HG02885 (cell line): ENCODE data around the gene DOCK8.
"Not testable (repeated sequence)": the region's sequence is repeated elsewhere in the genome, so short reads cannot be mapped to it uniquely, and the experiment has no call there.

ENCODE experiments used
- ATAC-seq: cut with Tn5 transposase; IDR thresholded peaks from one replicate; pipeline ENCODE4 v1.9.1; 2021; ENCODE audit warnings: mild to moderate bottlenecking; ENCODE audit not compliant: unreplicated experiment, poor library complexity

DOCK8 gene

GRCh38 chr9:398085-398484, 183.4 kb downstream of the DOCK8 start:
- ATAC-seq = no peak

- ATAC-seq = no peak
These were observed 186.6 kb downstream of the DOCK8 start for GRCh38 chr9:401223-401622.

GRCh38 chr9:404234-404633, 189.6 kb downstream of the DOCK8 start:
- ATAC-seq = no peak

GRCh38 chr9:405341-405740, 190.7 kb downstream of the DOCK8 start:
- ATAC-seq = no peak

- no peak for ATAC-seq
These were observed 192.4 kb downstream of the DOCK8 start for GRCh38 chr9:406886-407654.

GRCh38 chr9:409655-410054, 195.0 kb downstream of the DOCK8 start:
- not testable (repeated sequence) for ATAC-seq

GRCh38 chr9:414595-414994, 199.9 kb downstream of the DOCK8 start:
- no peak for ATAC-seq

GRCh38 chr9:419571-420171, 205.0 kb downstream of the DOCK8 start:
- ATAC-seq = no peak

- ATAC-seq = no peak
These were observed 207.2 kb downstream of the DOCK8 start for GRCh38 chr9:421896-422295.

GRCh38 chr9:426264-426663, 211.6 kb downstream of the DOCK8 start:
- ATAC-seq = no peak

GRCh38 chr9:426976-427375, 212.3 kb downstream of the DOCK8 start:
- ATAC-seq = no peak

- no peak for ATAC-seq
These were observed 217.0 kb downstream of the DOCK8 start for GRCh38 chr9:431701-432100.

GRCh38 chr9:436482-436881, 221.8 kb downstream of the DOCK8 start:
- ATAC-seq = no peak

GRCh38 chr9:437066-437465, 222.4 kb downstream of the DOCK8 start:
- ATAC-seq = no peak

GRCh38 chr9:437574-438001, 222.9 kb downstream of the DOCK8 start:
- no peak for ATAC-seq

- no peak for ATAC-seq
These were observed 223.4 kb downstream of the DOCK8 start for GRCh38 chr9:438066-438465.

- ATAC-seq = no peak
These were observed 224.5 kb downstream of the DOCK8 start for GRCh38 chr9:438961-439768.

- ATAC-seq = no peak
These were observed 226.5 kb downstream of the DOCK8 start for GRCh38 chr9:441126-441525.

GRCh38 chr9:444528-444927, 229.9 kb downstream of the DOCK8 start:
- no peak for ATAC-seq

- ATAC-seq = no peak
These were observed 230.4 kb downstream of the DOCK8 start for GRCh38 chr9:445033-445432.

- ATAC-seq = no peak
These were observed 231.5 kb downstream of the DOCK8 start for GRCh38 chr9:446074-446699.
